Endothelial cell of umbilical vein (primary cell): ENCODE results near the gene LAD1. TPM values are rescaled to one million over a fixed set of nuclear protein-coding genes. Genes with fewer than 3 reads are reported as not detected.

Experiments used
- BruUV-seq: library from RNA; stranded (reverse); fragments of 400-500 nt; replicated peaks from 2 replicates; lab custom pipeline; 2021; lab: Mats Ljungman, UMichigan
- CTCF ChIA-PET: fragments of 300-600, 350-600 bp; sonication (Branson Sonifier 250); formaldehyde crosslinking; loops from one replicate; lab custom pipeline; 2021; ENCODE audit warnings: antibody characterized with exemption, inconsistent platforms; lab: Charles Lee
- POLR2A ChIA-PET: fragments of 300-600, 350-600 bp; sonication (Branson Sonifier 250); formaldehyde crosslinking; loops from one replicate; lab custom pipeline; 2021; ENCODE audit warnings: antibody characterized with exemption, inconsistent platforms; lab: Charles Lee
- DNase-seq: peaks from one replicate; pipeline ENCODE4 v3.0.0-alpha.2; 2011; ENCODE audit warnings: low read depth, low spot score
- FAIRE-seq: peaks from 2 replicates; lab custom pipeline; 2011; peaks lifted over from hg19 to GRCh38; lab: Jason Lieb, UNC
- H2AFZ ChIP-seq: 2 replicates; pipeline ENCODE4 v1.6.0; 2012; ENCODE audit warnings: low read depth, low read length, control low read depth, inconsistent platforms
- H3K27ac ChIP-seq: 2 replicates; pipeline ENCODE4 v1.5.1; 2011; ENCODE audit warnings: low read depth, mild to moderate bottlenecking, control low read depth, low read length, moderate library complexity; ENCODE audit not compliant: insufficient read depth
- H3K27me3 ChIP-seq, 2 experiments: 2 replicates each; pipeline versions ENCODE4 v1.6.0 to v1.6.1; 2011; ENCODE audit warnings: low read length in 2 of 2, mixed read lengths in 1 of 2; ENCODE audit not compliant: control insufficient read depth in 2 of 2, insufficient read depth in 2 of 2
- H3K36me3 ChIP-seq, 2 experiments: 2 replicates in 1 of 2; 3 replicates in 1 of 2; pipeline ENCODE4 v1.5.1; 2011; ENCODE audit warnings: low read length in 2 of 2, mild to moderate bottlenecking in 1 of 2, moderate library complexity in 1 of 2; ENCODE audit not compliant: control insufficient read depth in 2 of 2, insufficient read depth in 2 of 2; ENCODE audit errors: extremely low read depth in 1 of 2
- H3K4me1 ChIP-seq: 3 replicates; pipeline ENCODE4 v1.5.1; 2011; ENCODE audit warnings: mild to moderate bottlenecking, low read length; ENCODE audit not compliant: control insufficient read depth, insufficient read depth; ENCODE audit errors: extremely low read depth
- H3K4me2 ChIP-seq: 2 replicates; pipeline ENCODE4 v1.6.1; 2011; ENCODE audit warnings: low read length, control low read depth, mixed read lengths; ENCODE audit not compliant: insufficient read depth
- H3K4me3 ChIP-seq, 3 experiments: fragments of 200-600 bp in 1 of 3; sonication (generic), shearing (Covaris generic) in 1 of 3; replicated peaks in 1 of 3; 2 replicates each; pipeline ENCODE4 v1.5.1; 2011 to 2016; ENCODE audit warnings: control low read depth in 3 of 3, low read length in 3 of 3, mild to moderate bottlenecking in 2 of 3, inconsistent platforms in 1 of 3, low read depth in 1 of 3, moderate library complexity in 1 of 3; ENCODE audit not compliant: insufficient read depth in 1 of 3
- H3K79me2 ChIP-seq: 2 replicates; pipeline ENCODE4 v1.6.0; 2012; ENCODE audit warnings: low read length, inconsistent platforms; ENCODE audit not compliant: control insufficient read depth, insufficient read depth
- H3K9ac ChIP-seq: replicated peaks from 2 replicates; pipeline ENCODE3; 2011; ENCODE audit warnings: low read length, control low read depth; ENCODE audit not compliant: insufficient read depth; ENCODE audit errors: extremely low read depth
- H3K9me1 ChIP-seq: replicated peaks from 3 replicates; pipeline ENCODE4 v1.6.0; 2011; ENCODE audit warnings: mild to moderate bottlenecking, low read length; ENCODE audit not compliant: control insufficient read depth, insufficient read depth; ENCODE audit errors: extremely low read depth
- H3K9me3 ChIP-seq: replicated peaks from 2 replicates; pipeline ENCODE4 v1.5.1; 2012; ENCODE audit warnings: low read length, inconsistent platforms; ENCODE audit not compliant: control insufficient read depth, insufficient read depth
- H4K20me1 ChIP-seq: replicated peaks from 2 replicates; pipeline ENCODE3; 2011; ENCODE audit warnings: mild to moderate bottlenecking, low read length; ENCODE audit not compliant: control insufficient read depth, insufficient read depth; ENCODE audit errors: extremely low read depth
- EZH2 ChIP-seq: IDR thresholded peaks from 2 replicates; pipeline ENCODE4 v1.6.1; 2012; ENCODE audit warnings: borderline replicate concordance, low read depth, mild to moderate bottlenecking, moderate library complexity, low read length, inconsistent platforms; ENCODE audit not compliant: severe bottlenecking
- FOS ChIP-seq: IDR thresholded peaks from 2 replicates; pipeline ENCODE4 v1.6.1; 2011; ENCODE audit warnings: mild to moderate bottlenecking, low read length, moderate library complexity, borderline replicate concordance; ENCODE audit not compliant: insufficient read depth
- GATA2 ChIP-seq: IDR thresholded peaks from 2 replicates; pipeline ENCODE4 v1.7.0; 2011; ENCODE audit warnings: low read depth, mild to moderate bottlenecking, moderate library complexity, mixed read lengths, low read length; ENCODE audit not compliant: insufficient read length, insufficient read depth
- JUN ChIP-seq: IDR thresholded peaks from 2 replicates; pipeline ENCODE4 v1.6.1; 2011; ENCODE audit warnings: borderline replicate concordance, low read depth; ENCODE audit not compliant: insufficient read length, insufficient read depth
- MAX ChIP-seq: IDR thresholded peaks from 2 replicates; pipeline ENCODE4 v1.6.1; 2011; ENCODE audit not compliant: insufficient read depth, insufficient read length
- MYC ChIP-seq: IDR thresholded peaks from one replicate; pipeline ENCODE4 v1.6.1; 2011; ENCODE audit warnings: mild to moderate bottlenecking, low read depth, low read length
- POLR2A ChIP-seq: IDR thresholded peaks from 2 replicates; pipeline ENCODE4 v1.6.1; 2012; ENCODE audit warnings: low read depth, mild to moderate bottlenecking, control low read depth, low read length
- POLR2AphosphoS5 ChIP-seq: IDR thresholded peaks from 2 replicates; pipeline ENCODE4 v1.6.1; 2012; ENCODE audit warnings: low read depth, mild to moderate bottlenecking, control low read depth, low read length, moderate library complexity; ENCODE audit not compliant: insufficient read depth
- dilution Hi-C: fragments of 300-500 bp; cut with MboI; formaldehyde crosslinking; loops from one replicate; pipeline ENCODE4 v1.15.0; 2019; ENCODE audit warnings: low sequenced_read_pairs; ENCODE audit not compliant: extremely low pct_ligation_motif_present
- intact Hi-C: fragments of 100-400 bp; cut with micrococcal nuclease; formaldehyde crosslinking; loops from one replicate; pipeline ENCODE4 v1.10.0; 2022
- polyA plus RNA-seq, 4 experiments: library from polyadenylated mRNA; depleted of rRNA in 3 of 4; stranded (reverse) in 3 of 4; unstranded in 1 of 4; fragments of >200 nt; gene quantifications; 2 replicates each; pipeline versions ENCODE4 v1.2.1 to v1.2.3, GENCODE V29; 2011 to 2012; ENCODE audit warnings: missing spikeins in 1 of 4
- total RNA-seq: library from RNA; stranded (reverse); gene quantifications from 2 replicates; pipeline ENCODE4 v1.2.3, GENCODE V29; 2021
- TF ChIP-seq, protein P1 (sequence below), 2 donors: IDR thresholded peaks; 1 replicate in 1 of 2; 2 replicates in 1 of 2; pipeline ENCODE4 v1.5.1; 2011; ENCODE audit warnings: low read length in 2 of 2, mild to moderate bottlenecking in 2 of 2, moderate library complexity in 2 of 2, control low read depth in 1 of 2, inconsistent platforms in 1 of 2, low read depth in 1 of 2; ENCODE audit not compliant: insufficient read depth in 1 of 2; ENCODE audit errors: extremely low read depth in 1 of 2

The LAD1 gene
- total and polyA plus RNA-seq, 2 donors (not counting 3 experiments of a cell fraction or from before 2014, with no cell fraction given) = not detected

DNA sequence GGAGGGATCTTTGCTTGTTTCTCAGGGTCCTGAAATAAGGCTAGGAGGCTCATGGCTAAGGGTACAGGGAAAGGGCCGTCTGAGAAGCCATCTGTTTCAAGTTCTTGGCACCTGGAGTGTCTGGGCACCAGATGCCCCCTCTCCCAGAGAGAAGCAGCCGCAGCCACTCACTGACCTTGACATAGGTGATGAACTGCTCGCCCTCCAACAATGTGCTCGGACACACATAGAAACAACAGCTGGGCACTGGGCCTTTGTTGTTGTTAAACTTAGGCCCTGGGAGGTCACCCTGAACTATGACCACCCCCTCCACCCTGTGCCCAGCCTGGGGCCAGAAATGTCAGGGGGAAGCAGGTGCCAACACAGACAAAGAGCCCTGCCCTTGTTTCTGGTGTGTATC lies 31.7 kb upstream of the LAD1 start:
- no peak for DNase-seq
- CTCF ChIA-PET = interaction anchor here (1.1 kb wide), 1 partner anchor 17 kb away, joined by 3 read pairs; no protein-coding TSS in a partner anchor
- Histone ChIP-seq H2AFZ (no peak overlapping the region), H3K36me3 (no peaks in the 10 kb centered on the region), H4K20me1 (no peaks in the 10 kb centered on the region), H3K27ac (no peak overlapping the region), H3K27me3 (peaks cover 1 to 8% of the 10 kb centered on the region in 2 experiments), H3K9me3 (no peaks in the 10 kb centered on the region), H3K9ac (no peak overlapping the region), H3K9me1 (no peaks in the 10 kb centered on the region), H3K4me1 (no peaks in the 10 kb centered on the region), H3K79me2 (no peaks in the 10 kb centered on the region), H3K4me3 (no peak overlapping the region), H3K4me2 (no peak overlapping the region)
- no peak for FAIRE-seq
- intact Hi-C loops (no loop called here), dilution Hi-C loops (no loop called here)
- no peak for TF ChIP-seq EZH2
- no peak for TF ChIP-seq POLR2AphosphoS5
- no peak for TF ChIP-seq GATA2
- TF ChIP-seq, protein P1, sequence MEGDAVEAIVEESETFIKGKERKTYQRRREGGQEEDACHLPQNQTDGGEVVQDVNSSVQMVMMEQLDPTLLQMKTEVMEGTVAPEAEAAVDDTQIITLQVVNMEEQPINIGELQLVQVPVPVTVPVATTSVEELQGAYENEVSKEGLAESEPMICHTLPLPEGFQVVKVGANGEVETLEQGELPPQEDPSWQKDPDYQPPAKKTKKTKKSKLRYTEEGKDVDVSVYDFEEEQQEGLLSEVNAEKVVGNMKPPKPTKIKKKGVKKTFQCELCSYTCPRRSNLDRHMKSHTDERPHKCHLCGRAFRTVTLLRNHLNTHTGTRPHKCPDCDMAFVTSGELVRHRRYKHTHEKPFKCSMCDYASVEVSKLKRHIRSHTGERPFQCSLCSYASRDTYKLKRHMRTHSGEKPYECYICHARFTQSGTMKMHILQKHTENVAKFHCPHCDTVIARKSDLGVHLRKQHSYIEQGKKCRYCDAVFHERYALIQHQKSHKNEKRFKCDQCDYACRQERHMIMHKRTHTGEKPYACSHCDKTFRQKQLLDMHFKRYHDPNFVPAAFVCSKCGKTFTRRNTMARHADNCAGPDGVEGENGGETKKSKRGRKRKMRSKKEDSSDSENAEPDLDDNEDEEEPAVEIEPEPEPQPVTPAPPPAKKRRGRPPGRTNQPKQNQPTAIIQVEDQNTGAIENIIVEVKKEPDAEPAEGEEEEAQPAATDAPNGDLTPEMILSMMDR (IDR thresholded peaks at IDR 0.05; ENCODE audit: extremely low read depth in 1 of 2, insufficient read depth in 1 of 2, low read depth in 1 of 2, low read length in 2 of 2) = no peak
- TF ChIP-seq FOS = no peak
- no peak for TF ChIP-seq MYC
- TF ChIP-seq JUN = no peak
- no peak for TF ChIP-seq MAX
- TF ChIP-seq POLR2A = no peak
- no TSS peak for BruUV-seq
- POLR2A ChIA-PET = no interaction called here
